Stimulated activated CD4-positive, alpha-beta T cell treated with anti-CD3 and anti-CD28 coated beads, TNF-alpha, amount 100 ng/mL, for 4 hours (primary cell): Measurements from ENCODE around the gene RCBTB2.

Source experiments
- DNase-seq, 3 experiments: peaks; one replicate each; pipeline ENCODE4 v3.0.0-alpha.2; 2020; ENCODE audit warnings: low read depth in 3 of 3

RCBTB2 gene

DNA sequence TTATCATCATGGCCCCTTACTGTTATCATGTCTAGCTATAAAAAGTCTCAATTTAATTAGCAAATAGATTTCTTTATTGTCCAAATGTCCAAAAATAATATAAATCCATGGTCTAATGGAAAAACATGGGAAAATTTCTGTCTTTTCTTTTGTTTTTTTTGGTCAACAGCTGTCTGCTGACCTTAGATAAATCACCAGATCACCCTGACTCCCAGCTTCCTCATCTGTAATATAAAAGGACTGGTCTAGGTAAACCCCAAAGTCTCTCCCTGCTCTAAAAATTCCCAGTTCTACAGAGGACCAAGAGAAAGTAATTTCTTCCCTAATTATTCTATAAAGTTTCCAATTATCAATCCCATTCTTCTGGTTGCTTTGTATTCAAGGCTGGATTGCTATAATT, 30.7 kb upstream of the RCBTB2 start:
- DNase-seq = no peak

DNA sequence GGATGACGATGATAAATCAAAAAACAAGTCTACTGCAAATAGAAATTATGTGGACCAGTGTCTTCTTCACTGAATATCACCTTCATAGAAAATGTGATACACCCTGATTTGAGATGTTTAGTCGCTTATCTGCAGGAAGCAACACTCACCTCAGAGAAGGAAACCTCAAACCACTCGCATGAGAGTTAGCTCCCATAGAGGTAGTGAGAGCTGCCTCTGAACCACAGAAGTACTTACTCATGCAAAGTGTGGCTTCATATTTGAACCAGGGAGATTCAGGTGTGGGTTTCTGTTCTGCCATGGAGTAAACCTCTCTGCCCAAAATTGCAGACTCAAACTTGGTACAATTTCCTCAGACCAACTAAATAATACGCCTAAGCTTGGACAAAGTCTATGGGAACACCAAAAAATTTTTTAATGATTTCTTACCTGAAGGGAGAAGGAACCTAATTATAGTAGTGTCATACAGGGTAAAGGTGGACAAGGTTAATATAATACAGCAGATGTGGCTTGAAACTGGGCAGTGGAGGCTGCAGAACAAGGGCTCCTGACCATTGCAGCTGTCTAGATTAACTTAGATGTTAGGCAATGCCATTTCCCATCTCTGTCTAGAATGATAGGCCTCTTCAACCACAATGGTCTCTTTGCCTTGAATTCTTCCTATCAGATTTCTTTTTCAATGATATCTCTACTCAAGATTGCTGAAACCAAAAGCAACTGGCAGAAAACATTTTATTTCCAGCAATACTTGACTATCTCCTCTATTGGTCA, 29.6 kb upstream of the RCBTB2 start:
- DNase-seq = peak in 2 of 3 experiments; percentile 30 to 51

DNA sequence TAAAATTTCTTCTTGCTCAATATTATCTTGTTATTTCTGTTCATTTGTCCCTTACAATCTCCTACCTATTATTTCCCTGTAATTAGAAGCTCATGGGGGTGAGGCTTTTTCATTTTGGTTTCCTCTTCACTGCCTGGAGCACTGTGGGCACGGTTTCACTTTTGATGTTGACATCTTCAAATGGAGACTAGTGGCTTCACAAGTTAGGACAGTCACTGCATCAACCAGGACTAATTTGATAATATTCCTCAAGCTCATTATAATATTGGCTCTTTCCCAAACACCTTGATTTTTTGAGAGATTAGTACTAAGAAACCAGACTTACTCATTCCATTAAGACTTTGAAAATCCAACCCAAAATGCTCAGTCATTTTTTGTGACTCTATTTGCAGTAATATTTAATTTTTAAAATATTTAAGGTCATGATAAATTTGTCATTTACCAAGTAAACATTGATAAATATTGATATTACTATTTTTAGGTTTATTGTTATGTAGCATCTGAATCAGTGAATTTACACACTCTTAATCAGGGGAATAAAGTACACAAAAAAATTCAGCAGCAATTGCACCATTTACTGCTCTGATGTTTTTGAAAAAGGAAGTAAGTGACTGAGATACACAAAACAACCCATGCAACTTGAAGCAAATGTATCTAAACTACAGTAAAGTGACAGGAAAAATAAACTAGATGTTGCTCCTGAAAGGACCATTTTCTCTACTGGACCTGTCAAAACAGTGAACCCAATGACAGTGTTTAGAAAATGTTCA, 28.8 kb upstream of the RCBTB2 start:
- no peak for DNase-seq

DNA sequence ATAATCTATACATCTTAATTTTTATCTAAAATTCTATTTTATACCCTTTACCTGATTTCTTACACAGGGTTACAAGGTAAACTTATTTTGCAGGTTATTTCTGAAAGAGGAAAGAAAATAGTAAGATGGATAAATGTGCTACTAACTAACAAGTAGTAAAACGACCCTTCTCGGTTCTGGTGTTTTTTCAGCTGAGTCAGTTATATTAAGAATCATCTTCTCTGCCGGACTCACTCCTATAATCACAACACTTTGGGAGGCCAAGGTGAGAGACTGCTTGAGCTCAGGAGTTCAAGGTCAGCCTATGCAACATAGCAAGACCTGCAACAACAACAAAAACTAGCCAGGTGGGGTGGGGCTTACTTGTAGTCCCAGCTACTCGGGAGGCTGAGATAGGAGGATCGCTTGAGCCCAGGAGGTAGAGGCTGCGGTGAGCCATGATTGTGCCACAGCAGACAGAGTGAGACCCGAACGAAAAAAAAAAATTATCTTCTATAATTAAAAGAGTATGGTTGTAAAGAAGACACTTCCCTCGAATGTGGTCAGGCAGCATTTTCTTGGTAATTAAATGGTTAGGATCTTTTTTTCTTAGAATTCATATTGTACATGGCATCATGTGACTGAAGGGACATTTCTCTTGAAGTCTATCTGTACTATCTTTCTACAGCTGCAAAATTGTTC, 27.9 kb upstream of the RCBTB2 start:
- no peak for DNase-seq

DNA sequence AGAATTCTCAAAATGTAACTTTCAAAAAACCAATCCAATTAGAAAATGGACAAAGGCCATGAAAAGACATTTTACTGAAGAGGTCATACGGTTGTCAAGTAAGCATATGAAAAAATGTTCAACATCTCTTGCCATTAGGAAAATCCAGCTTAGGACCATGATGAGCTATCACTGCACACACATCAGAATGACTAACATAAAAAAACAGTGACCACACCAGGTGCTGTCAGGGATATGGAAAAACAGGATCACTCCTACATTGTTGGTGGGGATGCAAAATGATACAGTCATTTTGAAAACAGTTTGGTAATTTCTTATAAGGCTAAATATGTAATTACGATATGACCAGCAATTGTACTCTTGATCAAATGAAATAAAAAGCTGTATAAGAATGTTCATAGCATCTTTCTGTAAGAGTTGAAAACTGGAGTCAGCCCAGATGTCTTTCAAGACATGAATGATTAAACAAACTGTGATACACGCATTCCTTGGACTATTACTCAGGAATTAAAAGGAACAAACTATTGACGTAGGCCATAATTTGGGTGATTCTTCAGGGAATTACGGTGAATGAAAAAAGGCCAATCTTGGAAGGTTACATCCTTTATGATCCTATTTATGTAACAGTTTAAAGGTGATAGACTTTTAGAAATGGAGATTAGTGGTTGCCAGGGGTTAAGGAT, 26.9 kb upstream of the RCBTB2 start:
- no peak for DNase-seq

DNA sequence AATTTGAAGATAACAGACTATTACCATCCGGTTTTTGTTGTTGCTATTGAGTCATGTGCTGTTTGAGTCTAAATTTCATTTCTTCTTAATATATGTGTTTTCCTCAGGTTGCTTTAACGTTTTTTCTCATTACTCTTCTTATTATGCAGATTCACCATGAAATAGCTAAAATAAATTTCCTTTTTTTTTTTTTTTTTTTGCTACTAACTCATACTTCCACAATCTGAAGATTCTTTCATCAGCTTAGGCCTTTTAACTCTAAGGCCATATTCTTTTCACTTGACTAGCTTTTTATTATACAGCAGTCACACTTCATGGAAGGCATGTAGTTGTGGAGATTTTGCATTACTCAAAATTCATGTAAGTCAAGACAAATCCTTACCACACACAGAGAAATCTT, 23.9 kb upstream of the RCBTB2 start:
- DNase-seq = no peak

DNA sequence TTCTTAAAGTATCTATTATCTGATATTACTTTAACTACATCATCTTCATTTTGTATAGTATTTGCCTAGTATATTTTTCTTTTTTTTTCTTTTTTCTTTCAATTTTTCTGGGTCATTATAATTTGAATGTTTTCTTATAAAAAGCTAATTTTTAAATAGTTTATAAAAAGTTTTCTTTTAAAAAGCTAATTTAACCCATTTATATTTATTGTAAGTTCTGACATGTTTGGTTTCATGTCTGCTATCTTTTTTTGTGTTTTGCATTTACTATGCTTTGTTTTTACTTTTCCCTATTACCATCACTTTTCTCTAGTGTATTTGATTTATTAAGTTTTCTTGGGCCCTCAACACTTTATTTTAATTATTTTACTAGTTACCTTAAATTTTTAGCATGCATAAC, 22.6 kb upstream of the RCBTB2 start:
- DNase-seq = no peak

DNA sequence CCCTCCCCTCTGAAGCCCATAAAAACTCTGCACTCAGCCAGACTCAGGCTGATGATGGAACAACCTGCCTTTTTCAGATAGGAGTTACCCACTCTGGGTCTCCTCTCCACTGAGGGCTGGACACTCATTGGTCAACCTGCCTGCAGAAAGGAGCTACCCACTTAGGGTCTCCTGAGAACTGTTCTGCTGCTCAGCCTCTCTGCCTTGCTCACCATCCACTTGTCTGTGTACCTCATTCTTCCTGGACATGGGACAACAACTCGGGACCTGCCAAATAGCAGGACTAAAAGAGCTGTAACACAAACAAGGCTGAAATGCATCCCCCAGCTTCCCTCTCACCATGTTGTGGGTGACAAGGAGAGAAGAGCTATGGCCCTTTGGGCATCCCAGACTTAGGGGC, 18.4 kb upstream of the RCBTB2 start:
- no peak for DNase-seq

DNA sequence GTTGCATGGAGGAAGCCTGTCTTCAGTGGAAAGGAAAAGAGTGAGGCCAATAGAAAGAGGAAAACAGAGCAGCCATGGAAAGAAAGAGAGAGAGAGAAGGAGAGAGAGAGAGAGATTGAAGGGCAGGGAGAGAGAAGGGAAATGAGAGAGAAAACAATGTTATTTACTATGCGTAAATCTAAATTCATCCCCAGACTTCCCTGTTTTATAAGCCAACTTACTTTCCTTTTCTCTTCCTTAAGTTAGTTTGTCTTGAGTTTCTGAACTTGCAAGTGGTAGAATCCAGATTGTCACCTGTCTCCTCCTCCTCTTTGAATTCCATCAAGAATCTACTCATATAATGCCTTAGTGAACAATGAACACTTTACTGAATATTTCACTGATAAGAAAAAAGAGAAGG, 16.8 kb upstream of the RCBTB2 start:
- no peak for DNase-seq

DNA sequence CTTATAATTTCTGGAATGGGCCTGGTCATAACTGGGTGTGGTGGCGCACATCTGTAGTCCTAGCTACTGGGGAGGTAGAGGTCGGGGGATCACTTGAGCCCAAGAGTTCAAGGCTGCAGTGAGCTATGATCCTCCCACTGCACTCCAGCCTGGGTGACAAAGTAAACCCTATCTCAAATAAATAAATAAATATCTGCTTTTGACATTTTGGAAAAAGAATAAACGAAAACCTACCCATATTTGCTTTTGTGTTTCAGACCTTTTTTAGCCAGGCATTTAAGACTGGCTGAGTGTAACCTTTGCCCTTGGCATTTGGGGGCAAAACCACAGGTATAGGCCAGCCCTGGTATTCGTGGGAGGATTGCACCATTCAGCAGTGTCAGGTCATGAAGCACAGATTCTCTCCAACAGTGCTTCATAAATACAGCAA, 14.8 kb upstream of the RCBTB2 start:
- DNase-seq = no peak

DNA sequence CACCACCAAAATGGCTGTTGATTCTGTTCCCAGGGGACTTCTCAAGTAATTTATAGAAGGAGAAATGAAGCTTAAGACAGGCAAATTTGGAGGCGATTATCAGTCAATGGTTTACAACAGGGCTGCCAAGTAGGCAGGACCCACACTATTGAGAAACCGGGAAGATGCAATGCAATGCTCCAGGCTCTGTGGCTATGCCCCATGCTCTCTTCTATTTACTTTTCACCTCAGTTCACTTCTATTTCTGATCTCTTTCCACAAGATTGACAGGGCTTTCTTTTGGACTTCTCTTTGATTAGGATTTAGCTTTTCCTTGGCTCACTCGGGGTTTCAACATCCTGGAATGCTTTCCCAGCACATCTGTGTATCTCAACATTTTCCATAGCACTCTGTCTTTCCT, 12.7 kb upstream of the RCBTB2 start:
- no peak for DNase-seq

DNA sequence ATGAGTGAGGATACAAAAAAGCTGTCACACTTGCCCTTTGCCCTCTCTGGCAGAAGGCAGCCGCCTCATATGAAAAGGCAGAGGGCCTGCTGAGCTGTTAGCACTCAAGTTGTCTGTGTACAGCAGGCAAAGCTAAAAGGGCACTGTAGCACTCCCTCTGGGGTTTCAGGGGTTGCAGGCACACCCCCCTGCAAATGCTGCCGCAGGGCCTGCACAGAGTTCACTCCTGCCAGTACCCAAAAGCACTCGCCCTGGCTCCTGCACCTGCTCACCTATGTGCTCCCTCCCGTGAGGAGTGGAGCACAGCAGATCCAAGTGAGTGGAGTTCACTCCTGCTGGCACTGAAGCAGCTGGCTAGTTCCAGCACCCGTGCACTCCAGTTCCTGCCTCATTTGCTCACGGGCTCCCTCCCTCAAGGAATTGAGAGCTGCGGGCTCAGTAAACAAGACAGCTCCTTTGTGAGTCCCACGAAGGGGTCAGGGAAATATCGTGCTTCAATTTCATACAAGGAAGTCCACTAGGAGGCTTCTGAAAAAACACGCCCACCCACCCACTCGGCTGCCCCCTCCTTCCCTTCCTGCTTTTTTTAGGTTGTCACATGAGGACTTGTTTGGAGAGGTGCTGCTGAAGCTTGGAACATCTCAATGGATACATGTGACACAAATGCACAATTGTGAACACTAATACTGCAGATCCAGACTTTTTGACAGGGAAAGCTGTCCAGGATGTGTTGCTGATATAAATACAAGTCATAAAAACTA, 9.9 kb upstream of the RCBTB2 start:
- DNase-seq = no peak

DNA sequence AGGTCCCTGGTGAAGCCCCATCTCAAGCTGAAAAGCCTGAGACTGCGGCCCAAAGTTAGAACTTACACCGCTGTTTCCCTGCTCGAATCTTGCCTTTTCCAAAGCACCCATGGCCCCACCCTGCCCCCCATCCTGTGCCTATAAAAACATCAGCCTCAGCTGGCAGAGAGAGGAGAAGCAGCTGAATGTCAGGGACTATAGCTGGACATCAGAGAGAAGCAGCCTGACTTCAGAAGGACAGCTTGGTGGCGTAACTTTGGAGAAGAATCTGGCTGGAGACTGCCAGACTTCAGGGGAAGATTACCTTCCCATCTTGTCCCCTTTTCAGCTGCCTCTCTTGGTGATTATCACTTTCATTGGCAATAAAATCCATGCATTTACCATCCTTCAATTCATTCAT, 9.3 kb upstream of the RCBTB2 start:
- no peak for DNase-seq

DNA sequence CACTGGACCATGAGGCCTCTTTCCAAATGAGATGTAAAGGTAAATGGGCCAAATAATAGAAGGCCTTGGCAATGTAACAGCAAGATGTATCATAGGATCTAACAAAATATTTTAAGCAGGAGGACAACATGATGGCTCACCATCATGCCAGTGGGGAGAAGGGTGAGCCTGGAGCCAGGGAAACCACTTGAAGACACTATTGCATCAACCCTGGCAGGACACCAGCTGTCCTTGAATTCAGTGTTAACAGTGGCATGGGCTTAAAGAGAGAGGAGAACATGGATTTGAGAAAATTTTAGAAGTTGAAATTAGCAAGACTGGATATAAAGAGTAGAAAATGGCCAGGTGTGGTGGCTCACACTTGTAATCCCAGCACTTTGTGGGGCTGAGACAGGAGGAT, 6.7 kb upstream of the RCBTB2 start:
- DNase-seq = no peak

DNA sequence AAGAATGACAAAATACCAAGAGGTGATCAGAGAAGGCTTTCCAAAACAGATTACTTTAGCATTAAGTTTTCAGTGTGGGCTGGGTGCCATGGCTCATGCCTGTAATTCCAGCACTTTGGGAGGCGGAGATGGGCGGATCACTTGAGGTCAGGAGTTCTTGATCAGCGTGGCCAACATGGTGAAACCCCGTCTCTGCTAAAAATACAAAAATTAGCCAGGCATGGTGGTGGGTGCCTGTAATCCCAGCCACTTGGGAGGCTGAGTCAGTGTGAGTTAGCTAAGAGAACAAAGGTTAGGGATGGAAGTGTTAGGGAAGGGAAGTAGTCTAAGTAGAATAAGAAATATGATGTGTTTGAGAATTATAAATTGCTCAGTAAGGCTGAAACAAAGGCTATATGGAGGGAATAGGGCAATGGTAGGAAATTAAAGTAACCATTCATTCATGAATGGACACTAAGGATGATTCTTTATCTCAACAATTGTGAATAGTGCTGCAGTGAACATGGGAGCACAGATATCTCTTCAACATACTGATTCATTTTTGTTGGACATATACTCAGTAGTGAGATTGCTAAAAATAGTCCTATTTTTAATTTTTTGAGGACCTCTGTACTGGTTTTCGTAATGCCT, 3.9 kb upstream of the RCBTB2 start:
- DNase-seq = no peak

DNA sequence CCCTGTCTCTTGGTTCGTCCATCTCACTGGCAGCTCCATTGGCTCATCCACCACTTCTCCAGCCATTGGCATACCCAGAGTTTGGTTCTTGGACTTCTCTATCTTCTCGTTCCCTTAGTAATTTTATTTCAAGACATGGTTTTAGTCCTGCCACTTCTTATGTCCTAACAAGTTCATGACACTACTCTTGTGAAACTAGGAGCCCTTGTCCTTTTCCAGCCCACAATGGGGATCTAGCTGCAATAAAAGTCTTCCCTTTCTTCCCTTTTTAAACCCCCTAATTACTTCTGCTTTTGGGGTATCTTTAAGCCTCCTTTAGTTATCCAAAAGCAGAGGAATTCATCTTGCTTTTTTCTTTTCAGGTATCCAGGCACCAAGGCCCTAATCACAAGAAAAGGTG, 2.9 kb upstream of the RCBTB2 start:
- DNase-seq = no peak

DNA sequence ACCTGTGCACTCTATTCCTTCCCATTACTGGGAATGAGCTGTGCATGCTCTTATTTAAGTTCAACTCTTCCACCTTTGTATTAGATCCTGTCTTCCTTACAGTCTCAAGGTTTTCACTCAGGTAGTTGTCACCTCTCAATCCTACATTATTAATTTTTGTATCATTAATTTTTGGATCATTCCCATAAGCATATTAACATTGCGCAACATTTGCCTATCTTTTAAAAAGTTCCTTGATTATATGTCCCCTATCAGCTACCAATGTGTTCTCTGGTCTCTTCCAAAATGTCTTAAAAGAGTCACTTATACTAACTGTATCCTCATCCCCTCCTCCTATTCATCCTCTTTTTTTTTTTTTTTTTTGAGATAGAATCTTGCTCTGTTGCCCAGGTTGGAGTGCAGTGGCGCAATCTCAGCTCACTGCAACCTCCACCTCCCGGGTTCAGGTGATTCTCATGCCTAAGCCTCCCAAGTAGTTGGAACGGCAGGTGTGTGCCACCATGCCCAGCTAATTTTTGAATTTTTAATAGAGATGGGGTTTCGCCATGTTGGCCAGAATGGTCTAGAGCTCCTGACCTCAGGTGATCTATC, 2.1 kb upstream of the RCBTB2 start:
- no peak for DNase-seq

DNA sequence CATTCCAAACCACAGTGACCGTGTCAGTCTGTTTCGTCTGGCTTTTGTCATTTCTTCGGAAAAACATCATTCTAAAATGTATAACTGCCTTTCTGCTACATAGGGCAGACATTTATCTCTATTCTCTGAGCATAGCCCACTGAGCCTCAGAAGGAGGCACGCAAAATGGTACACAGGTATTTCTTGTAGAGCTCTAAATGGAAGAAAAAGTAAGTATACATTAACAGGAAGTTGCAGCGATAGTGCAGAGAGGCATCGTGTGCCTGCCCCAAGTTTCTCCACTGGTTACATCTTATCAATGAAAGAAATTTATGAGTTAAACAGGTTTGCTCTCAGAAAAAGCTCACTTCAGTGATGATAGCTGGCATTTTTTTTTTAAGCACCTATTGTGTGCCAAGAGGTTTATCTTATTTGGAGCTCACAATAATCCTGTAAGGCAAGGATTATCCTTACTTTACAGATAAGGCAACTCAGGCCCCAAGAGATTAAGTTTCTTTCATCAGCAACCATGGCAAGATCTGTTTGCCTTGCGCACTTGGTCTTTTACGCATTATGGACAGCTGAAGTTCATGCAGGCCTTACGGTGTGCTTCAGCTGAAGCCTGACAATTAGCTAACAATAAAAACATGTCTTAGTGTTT, 1.2 kb upstream of the RCBTB2 start:
- DNase-seq = no peak

DNA sequence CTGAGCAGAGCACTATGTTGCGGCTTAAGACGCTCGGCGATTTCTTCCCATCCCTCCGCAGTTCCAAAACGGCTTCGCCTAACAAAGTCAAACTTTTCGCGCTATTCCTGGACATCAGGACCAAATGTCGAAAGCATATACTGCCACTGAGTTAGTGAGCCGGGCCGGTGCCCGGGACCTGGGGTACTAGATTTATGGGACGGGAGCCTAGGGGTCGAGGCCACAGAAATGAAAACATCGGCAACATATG, 699 bp downstream of the RCBTB2 start:
- DNase-seq = no peak
